Measurements from ENCODE around the gene FBLN7. TPM values are rescaled to one million over a fixed set of nuclear protein-coding genes. Genes with fewer than 3 reads are reported as not detected.
A peak's percentile ranks its signal among the peaks of the same experiment; 100 is the strongest.

Gene FBLN7, protein sequence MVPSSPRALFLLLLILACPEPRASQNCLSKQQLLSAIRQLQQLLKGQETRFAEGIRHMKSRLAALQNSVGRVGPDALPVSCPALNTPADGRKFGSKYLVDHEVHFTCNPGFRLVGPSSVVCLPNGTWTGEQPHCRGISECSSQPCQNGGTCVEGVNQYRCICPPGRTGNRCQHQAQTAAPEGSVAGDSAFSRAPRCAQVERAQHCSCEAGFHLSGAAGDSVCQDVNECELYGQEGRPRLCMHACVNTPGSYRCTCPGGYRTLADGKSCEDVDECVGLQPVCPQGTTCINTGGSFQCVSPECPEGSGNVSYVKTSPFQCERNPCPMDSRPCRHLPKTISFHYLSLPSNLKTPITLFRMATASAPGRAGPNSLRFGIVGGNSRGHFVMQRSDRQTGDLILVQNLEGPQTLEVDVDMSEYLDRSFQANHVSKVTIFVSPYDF
- total RNA-seq (2014; rRNA removed; shearing (Covaris generic)) (1.4 TPM in 1 of 2 replicates, not detected in the other), polyA plus RNA-seq (2016; fragmentation: Nextera tagmentation; extraction: Ambion mirVana) (0.14 and 0.16 TPM in 2 replicates)
- long read RNA-seq = 0 reads

DNA sequence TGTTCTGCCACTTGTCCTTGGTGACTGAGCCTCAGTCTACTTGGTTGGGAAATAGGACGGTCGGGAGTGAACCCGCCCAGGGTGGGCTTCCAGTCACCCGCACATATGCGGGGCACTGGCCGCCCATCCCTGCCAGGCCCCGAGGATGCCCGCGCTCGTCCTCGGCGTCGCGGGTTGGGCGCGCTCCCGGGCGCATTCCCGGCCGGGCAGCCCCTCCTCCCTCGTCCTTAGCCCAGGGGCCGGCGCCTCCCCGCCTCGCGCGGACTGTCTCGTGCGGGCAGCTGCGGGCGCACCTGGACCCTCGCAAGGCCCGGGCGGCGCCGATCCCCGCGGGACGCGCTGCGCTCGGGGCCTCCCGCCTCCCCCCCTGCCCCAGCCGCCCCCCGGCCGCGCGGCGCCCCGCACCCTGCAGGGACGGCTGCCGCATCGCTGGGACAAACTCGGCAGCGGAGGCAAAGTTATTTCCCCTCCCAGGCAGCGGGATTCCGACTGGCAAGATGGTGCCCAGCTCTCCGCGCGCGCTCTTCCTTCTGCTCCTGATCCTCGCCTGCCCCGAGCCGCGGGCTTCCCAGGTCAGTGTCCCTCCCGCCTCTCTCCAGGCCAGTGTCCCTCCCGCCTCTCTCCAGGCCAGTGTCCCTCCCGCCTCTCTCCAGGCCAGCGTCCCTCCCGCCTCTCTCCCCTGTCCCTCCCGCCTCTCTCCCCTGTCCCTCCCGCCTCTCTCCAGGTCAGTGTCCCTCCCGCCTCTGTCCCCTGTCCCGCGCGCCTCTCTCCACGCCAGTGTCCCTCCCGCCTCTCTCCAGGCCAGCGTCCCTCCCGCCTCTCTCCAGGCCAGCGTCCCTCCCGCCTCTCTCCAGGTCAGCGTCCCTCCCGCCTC, at the start of gene FBLN7:
TSS of gene FBLN7 (plus strand) at position 227 of the 874 bp plus-strand sequence. CDS start at position 498, 271 bp downstream.
- Histone ChIP-seq H2AFZ (peak within 1 kb of the TSS; percentile 80), H3K4me3 (peak within 1 kb of the TSS; percentile 66), H3K4me1 (ENCODE audit: insufficient read depth) (peaks cover 9% of the 10 kb centered on the region), H3K27ac (ENCODE audit: low read depth) (no peak within 1 kb of the TSS), H3K9me2 (ENCODE audit: insufficient read depth) (no peaks in the 10 kb centered on the region), H3K79me2 (replicated peaks; ENCODE audit: insufficient read depth) (no peaks in the 10 kb centered on the region), H3K36me3 (ENCODE audit: insufficient read depth) (no peaks in the 10 kb centered on the region), H3K27me3 (ENCODE audit: insufficient read depth) (peaks cover 69% of the 10 kb centered on the region), H3K4me2 (peak within 1 kb of the TSS; percentile 90), H4K20me1 (replicated peaks; ENCODE audit: insufficient read depth) (no peaks in the 10 kb centered on the region), H3F3A (replicated peaks; ENCODE audit: low read depth) (0 out of 2 replicates have a peak, but pooled peaks cover 3% of the 10 kb centered on the region)
- TF ChIP-seq ZNF331 (CRISPR knock-in tag; IDR thresholded peaks at IDR 0.05; ENCODE audit: low read depth) (no peak), POLR2AphosphoS5 (IDR thresholded peaks at IDR 0.05; ENCODE audit: low read depth) (no peak)
- TF ChIP-seq, protein P1, sequence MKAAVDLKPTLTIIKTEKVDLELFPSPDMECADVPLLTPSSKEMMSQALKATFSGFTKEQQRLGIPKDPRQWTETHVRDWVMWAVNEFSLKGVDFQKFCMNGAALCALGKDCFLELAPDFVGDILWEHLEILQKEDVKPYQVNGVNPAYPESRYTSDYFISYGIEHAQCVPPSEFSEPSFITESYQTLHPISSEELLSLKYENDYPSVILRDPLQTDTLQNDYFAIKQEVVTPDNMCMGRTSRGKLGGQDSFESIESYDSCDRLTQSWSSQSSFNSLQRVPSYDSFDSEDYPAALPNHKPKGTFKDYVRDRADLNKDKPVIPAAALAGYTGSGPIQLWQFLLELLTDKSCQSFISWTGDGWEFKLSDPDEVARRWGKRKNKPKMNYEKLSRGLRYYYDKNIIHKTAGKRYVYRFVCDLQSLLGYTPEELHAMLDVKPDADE (IDR thresholded peaks at IDR 0.05) = no peak
- TF ChIP-seq, protein P2, sequence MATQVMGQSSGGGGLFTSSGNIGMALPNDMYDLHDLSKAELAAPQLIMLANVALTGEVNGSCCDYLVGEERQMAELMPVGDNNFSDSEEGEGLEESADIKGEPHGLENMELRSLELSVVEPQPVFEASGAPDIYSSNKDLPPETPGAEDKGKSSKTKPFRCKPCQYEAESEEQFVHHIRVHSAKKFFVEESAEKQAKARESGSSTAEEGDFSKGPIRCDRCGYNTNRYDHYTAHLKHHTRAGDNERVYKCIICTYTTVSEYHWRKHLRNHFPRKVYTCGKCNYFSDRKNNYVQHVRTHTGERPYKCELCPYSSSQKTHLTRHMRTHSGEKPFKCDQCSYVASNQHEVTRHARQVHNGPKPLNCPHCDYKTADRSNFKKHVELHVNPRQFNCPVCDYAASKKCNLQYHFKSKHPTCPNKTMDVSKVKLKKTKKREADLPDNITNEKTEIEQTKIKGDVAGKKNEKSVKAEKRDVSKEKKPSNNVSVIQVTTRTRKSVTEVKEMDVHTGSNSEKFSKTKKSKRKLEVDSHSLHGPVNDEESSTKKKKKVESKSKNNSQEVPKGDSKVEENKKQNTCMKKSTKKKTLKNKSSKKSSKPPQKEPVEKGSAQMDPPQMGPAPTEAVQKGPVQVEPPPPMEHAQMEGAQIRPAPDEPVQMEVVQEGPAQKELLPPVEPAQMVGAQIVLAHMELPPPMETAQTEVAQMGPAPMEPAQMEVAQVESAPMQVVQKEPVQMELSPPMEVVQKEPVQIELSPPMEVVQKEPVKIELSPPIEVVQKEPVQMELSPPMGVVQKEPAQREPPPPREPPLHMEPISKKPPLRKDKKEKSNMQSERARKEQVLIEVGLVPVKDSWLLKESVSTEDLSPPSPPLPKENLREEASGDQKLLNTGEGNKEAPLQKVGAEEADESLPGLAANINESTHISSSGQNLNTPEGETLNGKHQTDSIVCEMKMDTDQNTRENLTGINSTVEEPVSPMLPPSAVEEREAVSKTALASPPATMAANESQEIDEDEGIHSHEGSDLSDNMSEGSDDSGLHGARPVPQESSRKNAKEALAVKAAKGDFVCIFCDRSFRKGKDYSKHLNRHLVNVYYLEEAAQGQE (IDR thresholded peaks at IDR 0.05; ENCODE audit: unreplicated experiment) = no peak
- Mint-ChIP-seq H3K9me3 (no peaks in the 10 kb centered on the region), H3K4me1 (peaks cover 14% of the 10 kb centered on the region), H3K27ac (no peak within 1 kb of the TSS), H3K4me3 (peak within 1 kb of the TSS; percentile 81), H3K36me3 (ENCODE audit: low read depth) (no peaks in the 10 kb centered on the region; the same call in 2 of the 3 replicates), H3K27me3 (ENCODE audit: insufficient read depth, low read depth, poor library complexity) (peaks cover 60% of the 10 kb centered on the region)
- ATAC-seq (peak; percentile 62), DNase-seq (ENCODE audit: low spot score) (peak; percentile 68)

DNA sequence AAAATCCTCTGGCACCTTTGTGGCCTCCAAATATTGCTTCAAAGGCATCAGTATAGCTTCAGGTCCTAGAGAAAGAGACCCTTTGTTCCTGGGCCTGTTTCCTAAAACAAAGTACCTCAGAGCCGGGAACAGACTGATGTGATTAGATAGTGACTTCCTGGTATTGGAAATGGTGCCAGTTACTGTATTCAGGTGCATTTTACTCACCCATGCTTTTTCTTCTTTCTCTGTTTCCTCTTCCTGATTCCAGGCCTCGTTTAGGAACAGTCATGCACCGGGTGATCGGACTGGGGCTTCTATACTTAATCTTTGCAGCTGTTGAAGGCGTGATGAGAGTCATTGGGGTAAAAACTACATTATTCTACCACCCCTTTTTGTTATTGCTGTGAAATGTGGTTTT, 48.8 kb upstream of the FBLN7 start:
- Histone ChIP-seq H3K79me2 (replicated peaks; ENCODE audit: insufficient read depth) (no peaks in the 10 kb centered on the region), H3K27ac (ENCODE audit: low read depth) (0 out of 2 replicates have a peak overlapping the region, but pooled peaks have one; percentile 32), H3K4me3 (no peak overlapping the region), H2AFZ (no peak overlapping the region), H3K36me3 (ENCODE audit: insufficient read depth) (no peaks in the 10 kb centered on the region), H4K20me1 (replicated peaks; ENCODE audit: insufficient read depth) (no peaks in the 10 kb centered on the region), H3K27me3 (ENCODE audit: insufficient read depth) (no peaks in the 10 kb centered on the region), H3F3A (replicated peaks; ENCODE audit: low read depth) (no peaks in the 10 kb centered on the region), H3K9me2 (ENCODE audit: insufficient read depth) (no peaks in the 10 kb centered on the region), H3K4me1 (ENCODE audit: insufficient read depth) (no peaks in the 10 kb centered on the region), H3K4me2 (no peak overlapping the region)
- Mint-ChIP-seq H3K27me3 (ENCODE audit: insufficient read depth, low read depth, poor library complexity) (no peaks in the 10 kb centered on the region), H3K4me1 (no peaks in the 10 kb centered on the region), H3K4me3 (no peak overlapping the region), H3K9me3 (no peaks in the 10 kb centered on the region; the same call in 2 of the 3 replicates), H3K27ac (no peak overlapping the region), H3K36me3 (ENCODE audit: low read depth) (peaks cover 9% of the 10 kb centered on the region)
- DNase-seq (ENCODE audit: low spot score) = no peak
- no peak for ATAC-seq
- TF ChIP-seq POLR2AphosphoS5 (IDR thresholded peaks at IDR 0.05; ENCODE audit: low read depth) (no peak), NANOG (IDR thresholded peaks at IDR 0.05; ENCODE audit: borderline replicate concordance) (no peak), EZH2phosphoT487 (IDR thresholded peaks at IDR 0.05; ENCODE audit: unreplicated experiment) (no peak), JUNB (IDR thresholded peaks at IDR 0.05; ENCODE audit: unreplicated experiment) (no peak), ZNF331 (CRISPR knock-in tag; IDR thresholded peaks at IDR 0.05; ENCODE audit: low read depth) (no peak), EZH2 (IDR thresholded peaks at IDR 0.05; ENCODE audit: low read depth, unreplicated experiment) (no peak)
- TF ChIP-seq, protein P2 (IDR thresholded peaks at IDR 0.05; ENCODE audit: unreplicated experiment) = no peak

Data from GM23338 (cell line).